COLO829 (cell line): Measurements from ENCODE around the gene WWC1.
A peak's percentile ranks its signal among the peaks of the same experiment; 100 is the strongest.
"Not testable (repeated sequence)": the region's sequence is repeated elsewhere in the genome, so short reads cannot be mapped to it uniquely, and the experiment has no call there.

ENCODE experiments used
- DNase-seq: peaks from one replicate; pipeline ENCODE4 v3.0.0; 2012; ENCODE audit warnings: low spot score

The WWC1 gene

DNA sequence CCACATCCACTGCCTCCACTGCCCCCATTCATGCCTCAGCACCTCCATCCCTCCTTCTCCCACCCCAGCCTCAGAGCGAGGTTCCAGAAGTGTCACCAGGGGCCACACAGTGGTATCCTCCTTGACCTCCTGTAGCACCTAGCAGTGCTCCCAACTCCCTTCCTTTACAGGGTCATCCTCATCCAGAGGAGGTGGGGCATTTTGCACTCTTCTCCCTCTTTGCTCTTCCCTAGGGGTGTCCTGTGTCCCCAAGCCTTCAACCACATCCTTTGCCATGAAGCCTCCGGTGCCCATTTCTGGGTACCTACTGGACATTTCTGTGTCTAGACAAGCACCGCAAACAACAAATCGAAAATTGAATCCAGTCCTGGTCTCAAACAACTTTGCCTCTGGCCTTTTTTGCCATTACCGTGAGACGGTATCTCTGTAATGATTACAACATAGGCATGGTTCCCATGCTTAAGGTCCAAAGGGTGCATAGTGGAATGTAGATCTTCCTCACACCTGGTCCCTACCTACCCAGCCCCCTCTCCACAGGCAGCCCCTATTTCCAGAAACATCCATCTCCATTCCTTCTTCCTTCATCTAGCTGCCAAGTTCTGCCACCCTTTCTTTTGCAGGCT, 17.6 kb downstream of the WWC1 start:
- no peak for DNase-seq

DNA sequence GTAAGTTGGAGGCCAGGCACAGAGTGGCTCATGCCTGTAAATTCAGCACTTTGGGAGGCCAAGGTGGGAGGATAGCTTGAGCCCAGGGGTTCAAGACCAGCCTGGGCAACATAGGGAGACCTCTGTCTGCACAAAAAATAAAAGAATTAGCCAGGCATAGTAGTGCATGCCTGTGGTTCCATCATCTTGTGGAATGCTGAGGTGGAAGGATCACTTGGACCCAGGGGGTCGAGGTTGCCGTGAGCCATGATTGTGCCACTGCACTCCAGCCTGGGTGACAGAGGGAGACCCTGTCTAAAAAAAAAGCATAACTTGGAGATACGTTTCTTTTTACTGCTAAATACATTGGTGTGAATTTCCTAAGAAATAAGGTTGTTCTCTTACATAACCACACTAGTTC, 19.1 kb downstream of the WWC1 start:
- not testable (repeated sequence) for DNase-seq

DNA sequence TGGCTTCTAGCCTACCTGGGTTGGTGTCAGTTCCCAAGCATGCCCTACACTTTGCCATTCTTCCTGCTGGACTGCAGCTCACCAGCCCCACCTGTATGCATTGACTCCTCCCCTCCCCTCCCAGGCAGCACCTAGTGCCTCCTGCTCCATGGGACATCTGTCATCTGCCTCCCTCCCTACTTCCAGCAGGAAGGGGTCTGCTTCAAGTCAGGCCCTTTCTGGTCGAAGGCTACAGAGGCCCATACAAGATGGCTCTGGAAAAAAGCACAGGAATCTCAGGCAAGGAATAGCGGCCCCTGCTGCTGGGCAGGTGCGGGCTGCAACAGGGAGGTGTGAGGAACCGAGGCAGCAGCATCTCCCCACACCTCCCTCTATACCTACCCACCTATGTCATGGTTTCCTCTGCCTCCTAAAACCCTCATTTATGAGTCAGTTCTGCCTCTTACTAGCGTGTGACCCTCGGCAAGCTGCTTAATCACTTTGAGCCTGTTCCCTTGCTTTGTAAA, 19.7 kb downstream of the WWC1 start:
- no peak for DNase-seq

DNA sequence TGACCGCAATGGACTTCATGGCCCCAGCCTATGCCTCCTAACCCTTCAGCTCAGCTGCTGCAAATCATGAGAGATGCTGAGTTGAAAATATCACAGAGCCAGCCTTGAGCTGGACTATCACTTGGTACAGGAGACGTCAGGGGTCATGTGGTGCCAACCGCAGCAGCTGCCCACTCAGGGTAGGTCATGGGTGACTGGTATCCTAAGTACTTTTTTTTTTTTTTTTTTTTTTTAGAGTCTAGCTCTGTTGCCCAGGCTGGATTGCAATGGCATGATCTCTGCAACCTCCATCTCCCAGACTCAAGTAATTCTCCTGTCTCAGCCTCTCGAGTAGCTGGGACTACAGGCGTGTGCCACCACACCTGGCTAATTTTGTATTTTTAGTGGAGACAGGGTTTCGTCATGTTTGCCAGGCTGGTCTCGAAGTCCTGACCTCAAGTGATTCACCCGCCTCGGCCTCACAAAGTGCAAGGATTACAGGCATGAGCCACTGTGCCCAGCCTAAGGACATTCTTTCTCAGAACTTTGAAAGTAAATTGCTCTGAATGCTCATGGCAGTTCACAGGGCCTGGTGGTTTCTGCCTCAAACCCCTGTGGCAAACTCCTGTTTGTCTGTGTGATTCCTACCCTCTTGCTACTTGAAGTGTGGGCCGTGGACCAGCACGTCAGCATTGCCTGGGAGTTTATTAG, 21.3 kb downstream of the WWC1 start:
- no peak for DNase-seq

DNA sequence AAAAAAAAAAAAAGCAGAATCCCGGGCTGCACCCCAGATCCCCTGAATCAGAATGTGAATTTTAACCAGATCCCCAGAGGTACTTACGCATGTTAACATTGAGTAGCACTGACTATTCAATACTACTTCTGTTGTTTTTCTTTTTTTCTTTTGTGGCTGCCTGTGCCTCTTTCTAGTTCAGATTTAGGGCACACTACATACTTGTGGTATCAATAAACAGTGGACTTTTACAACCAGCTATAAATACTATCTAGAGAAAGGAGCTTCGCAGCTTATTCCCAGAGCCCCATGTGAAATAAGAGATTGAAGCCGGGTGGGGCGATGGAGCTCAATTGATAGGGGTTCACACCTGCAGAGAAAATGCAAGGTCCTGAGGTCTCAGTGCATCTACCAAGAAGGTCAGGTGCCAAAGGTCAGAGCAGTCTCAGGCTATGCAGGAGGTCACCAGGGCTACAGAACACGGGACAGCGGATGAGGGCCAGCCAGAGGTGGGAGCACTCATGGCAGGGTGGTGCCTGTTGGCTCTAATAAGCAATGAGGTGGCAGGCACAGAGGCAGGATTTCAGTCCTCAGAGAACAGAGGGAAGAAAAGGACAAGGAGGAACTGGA, 22.3 kb downstream of the WWC1 start:
- DNase-seq: no peak

DNA sequence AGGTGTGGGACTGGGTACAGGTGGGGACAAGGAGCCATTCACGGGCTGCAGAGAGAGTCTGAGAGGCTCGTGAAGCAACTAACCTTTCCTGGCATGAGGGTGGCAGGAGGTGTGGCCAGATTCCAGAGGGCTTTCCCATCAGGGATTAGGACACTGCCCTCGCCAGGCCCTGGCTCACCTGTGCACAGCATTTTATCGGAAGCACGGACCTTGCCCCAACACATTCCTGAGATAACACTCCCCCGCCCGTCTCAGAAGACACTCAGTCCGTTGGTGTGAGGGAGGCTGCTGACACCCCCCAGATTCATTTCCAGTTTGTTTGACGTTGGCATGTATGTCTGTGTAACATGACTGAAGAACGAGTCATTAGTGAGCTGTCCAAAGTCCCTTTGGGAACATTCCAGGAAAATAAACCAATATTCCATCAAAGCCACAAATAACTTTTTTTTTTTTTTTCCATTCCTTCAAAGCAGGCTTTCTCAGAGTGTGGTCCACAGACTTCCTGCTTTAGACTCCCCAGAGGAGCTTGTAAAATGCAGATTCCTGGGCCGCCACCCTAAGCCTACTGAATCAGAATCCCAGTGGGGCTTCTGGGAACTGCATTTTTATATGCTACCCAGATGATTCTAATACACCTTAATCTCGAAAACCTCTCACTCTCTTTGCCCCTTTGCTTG, 23.4 kb downstream of the WWC1 start:
- no peak for DNase-seq

DNA sequence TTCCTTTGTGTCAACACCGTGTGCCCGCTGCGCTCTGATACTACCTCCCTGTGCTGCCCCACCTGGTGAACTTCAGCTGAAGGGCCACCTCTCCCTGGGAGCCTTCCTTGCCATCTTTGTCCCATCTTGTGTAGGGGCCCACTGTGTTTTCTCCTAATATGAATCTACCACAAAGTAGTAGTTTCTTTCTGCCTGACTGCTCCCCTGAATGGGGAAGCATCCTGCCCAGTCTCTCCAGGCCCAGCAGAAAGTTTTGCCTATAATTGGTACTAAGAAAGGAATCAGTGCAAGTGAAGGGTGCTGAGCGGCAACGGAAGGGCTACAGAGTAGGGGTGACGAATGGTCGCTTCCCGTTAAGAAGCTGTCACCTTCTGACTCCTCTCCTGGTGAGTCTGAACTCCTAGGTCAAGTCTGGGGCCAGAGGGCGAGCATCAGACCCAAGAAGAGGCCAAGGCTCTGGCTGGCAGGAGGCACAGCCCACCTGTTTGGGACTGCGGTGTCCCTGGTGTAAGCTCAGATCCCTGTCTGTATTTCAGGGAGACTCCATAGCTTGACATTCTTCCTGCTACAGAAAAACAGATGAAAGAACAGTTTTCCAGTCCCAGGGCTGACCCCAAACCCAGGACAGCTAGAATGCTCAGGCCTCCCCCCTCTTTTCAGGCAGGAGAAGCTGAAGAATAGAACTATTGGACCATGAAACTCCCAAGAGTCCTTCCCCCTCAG, 24.1 kb downstream of the WWC1 start:
- no peak for DNase-seq

DNA sequence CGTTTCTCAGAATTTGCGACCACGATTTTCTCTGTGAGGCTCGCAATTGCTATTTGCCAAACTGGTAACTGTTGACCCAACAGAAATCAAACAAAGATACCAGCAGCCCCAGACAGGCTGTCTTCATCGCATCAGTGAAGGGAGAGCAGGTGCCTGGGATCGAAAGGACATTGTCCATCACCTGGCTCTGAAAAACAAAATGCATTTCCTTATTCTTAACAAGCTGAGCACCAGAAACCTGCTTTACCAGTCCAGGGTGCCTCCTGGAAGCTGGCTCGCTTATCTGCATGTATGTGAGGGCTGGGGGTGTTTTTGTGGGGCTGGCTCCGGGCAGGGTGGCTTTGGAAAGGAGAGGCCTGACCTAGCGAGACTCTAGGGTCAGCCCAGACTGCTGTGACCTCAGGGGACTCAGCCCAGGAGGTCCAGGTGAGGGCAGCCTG, 24.7 kb downstream of the WWC1 start:
- no peak for DNase-seq

DNA sequence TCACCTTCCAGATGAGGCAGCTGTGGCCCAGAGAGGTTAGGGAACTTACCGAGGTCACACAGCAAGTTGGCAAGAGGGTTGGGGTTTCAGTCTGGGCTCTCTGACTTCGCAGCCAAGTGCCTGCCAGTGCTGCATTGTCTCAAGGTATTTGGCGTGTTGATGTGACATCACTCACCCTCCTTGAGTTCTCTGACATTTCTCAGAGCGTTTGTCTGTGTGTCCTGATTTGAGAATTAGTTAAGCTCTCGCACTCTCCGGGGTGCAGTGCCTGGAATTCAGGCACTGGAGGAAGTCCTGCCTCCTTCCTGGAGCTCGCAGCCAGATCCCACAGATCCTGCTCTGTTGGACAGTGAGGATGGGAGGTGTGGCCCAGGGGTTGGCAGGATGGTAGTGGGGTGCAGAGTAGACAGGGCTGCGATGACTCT, 25.7 kb downstream of the WWC1 start:
- DNase-seq: no peak

DNA sequence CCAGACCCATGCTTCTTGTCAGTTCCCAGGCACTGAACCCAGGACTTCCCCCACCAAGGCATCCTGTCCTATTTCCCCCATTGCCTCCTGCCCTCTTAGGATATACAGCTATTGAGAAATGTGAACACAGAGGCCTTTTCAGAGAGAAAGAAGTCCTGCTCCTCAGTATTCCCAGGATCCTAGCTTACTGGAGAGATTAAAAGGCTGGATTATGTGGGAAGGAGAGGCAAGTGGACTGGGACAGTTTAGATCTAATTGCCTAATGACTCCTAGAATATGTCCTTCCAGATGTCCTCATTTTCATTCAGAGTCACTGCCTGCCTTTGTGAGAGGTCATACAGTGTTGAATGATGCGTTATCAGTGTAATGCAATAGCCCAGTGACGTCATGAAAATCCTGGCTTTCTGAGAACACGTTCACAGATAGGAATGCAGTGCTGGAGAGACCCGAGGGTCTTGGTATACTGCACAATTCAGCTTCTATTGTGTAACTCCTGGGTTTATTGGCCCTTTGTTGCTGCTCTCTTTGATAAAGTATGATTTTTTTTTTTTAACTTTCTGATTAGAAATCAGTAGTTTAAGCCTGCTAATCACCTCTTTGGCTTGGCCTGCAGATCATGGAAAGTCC, 26.2 kb downstream of the WWC1 start:
- peak; percentile 50 for DNase-seq

DNA sequence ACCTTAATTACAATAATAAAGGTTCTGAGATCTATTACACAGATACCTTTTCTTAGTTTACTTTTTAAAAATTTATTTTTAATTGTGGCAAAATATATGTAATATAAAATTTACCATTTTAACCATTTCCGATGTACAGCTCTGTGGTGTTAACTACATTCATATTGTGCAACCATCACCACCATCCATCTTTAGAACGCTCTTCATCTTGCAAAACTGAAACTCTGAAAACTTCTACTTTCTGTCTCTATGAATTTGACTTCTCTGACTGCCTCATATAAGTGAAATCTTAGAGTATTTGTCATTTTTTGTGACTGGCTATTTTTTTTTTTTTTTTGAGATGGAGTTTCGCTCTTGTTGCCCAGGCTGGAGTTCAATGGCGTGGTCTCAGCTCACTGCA, 26.8 kb downstream of the WWC1 start:
- no peak for DNase-seq

DNA sequence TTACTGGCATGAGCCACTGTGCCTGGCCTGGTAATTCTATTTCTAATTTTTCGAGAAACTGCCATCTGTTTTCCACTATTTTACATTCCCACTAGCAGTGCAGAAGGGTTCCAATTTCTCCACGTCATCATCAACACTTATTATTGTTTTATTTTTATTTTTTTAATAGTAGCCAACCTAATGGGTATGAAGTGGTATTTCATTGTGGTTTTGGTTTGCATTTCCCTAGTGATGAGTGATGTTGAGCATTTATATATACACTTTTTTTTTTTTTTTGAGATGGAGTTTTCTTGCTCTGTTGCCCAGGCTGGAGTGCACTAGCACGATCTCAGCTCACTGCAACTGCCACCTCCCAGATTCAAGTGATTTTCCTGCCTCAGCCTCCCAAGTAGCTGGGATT, 28.3 kb downstream of the WWC1 start:
- no peak for DNase-seq

DNA sequence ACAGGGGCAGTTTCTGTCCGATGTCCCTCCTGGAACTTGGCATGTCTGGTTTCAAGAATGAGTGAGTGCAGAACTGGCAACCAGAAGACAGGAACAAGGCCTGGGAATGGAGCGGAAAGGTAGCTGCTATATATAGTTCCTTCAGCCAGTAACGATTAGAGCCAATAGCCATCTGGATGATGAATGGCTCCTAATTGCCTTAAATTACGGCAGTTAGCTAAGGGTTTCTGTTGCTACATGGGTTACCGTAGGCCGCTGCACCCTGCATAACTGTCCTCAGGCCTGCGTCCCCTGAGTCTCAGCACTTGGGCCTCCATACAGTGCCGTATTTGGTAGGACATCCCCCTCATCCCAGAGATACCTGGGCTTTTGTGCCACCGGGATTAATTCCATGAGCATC, 29.4 kb downstream of the WWC1 start:
- DNase-seq: no peak

DNA sequence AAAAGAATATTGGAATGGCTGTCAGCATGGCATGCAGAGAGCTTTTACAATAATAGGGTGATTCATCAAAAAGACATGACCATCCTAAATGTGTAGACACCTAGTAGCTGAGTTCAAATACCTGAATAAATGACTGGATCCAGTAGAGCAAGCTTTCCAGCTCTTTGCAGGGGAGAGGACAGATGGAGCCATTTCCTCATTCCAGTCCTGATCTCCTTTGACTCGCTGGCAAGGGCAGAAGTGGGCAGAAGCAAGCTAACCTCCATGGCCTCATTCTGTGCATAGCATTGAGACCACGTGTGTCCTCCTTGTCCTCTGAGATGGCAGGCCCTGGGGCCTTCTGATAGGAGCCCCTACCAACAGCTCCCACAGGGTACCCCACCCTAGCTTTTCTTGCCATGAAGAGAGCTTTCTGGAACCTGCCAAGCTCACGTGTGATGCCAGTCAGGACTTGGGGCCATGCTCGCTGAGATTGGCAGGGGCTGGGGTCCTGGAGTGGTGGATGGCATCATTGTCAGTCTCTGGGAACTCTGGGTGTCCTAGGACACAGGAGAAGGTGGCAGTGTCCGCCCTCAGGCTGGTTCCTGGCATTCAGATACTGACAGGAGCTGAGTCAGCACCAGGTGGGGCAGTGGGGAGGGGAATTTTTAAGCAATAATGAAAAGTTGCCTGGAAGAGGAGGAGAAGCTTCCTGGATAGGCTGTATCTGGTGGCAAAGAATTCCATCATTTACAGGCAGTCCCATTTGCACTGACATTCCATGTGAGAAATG, 33.6 kb downstream of the WWC1 start:
- DNase-seq: no peak

DNA sequence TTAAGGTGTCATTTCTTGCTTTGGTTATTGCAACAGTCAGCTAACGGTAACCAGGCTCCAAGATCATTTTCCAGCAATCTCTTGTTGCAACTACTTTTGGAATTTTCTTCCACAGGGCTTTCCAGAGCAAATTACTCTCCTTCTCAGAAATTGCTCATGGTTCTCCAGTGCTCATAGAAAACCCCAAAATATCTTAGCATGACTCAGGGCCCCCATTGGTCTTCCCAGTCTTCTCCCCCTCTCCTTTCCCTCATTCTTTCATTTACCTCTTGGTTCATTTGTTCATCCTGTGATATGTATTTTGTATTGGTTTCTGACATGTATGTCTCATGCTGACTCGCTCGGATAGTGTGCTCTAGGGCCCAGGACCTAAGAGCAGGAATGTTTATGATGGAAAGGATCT, 35.6 kb downstream of the WWC1 start:
- no peak for DNase-seq

DNA sequence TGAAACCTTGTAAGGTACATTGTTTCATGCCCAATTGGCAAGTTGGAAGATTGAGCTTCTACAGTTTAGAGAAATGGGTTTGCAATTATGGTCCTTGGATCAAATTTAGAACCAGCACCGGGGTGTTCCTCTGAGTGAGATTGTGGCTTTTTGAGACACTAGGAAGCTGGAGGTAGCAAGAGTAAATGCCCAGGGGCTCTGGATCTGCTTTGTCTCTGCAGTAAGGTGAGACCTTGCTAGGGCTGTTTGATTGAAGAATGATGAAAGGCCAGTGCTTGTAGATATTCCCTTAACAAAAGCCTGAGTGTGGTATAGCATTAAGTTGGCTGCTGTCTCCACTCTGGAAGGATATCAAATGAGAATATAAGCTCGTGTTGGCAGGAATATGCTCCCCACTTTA, 36.0 kb downstream of the WWC1 start:
- DNase-seq: no peak

DNA sequence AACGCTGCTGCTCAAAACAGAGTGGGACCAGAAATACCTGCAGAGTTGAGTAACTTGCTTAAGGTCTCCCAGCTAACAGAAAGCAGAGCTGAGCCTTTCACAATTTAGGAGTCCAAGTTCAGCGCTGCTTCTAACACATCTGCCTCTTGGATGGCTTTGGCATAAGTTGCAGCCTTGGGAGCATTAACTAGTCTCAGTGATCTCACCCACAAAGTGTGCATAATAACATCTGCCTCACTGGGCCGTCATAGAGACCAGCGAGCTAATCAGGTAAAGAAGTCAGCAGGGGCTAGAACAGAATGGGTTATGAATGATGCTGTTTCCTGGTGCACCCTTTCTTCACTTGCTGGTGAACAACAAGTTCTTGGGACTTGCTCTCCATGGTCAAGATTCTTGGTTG, 36.5 kb downstream of the WWC1 start:
- no peak for DNase-seq

DNA sequence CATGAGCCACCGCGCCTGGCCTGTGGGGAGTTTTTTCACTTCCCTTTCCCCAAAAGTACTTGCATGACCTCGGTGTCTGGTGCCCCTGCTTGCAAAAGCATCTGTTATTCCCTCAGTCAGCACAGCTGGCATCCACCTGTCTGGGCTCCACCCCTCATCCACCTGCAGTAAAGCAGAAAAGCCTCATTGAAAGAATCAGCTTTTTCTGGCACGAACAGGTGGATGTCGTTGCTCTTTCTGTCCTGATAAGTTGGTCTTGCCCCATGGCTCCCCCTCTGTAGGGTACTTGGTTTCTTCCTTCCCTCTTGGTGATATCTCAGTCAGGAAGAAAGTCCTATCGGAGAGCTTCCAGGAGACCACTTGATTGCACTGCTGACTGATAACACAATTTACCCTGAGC, 37.4 kb downstream of the WWC1 start:
- DNase-seq: no peak

DNA sequence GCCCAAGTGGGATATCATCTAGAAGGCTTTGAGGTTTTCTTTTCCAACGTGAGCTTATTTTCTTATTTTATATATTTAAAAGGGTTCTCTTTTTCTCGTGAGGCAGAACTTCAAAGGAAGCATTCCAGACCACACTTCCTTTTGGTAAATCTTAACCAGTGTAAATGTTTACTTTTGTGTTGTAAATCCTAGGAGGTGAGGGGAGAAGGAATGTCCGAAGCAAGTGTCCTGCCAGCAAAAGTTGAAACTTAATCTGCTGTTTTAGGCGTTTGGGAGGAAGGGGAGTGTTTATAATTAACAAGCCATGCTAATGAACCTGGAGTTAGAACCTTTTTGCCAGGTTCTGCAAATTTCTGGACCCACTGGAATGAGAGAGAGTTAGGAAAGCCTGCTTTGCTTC, 37.9 kb downstream of the WWC1 start:
- DNase-seq: no peak

DNA sequence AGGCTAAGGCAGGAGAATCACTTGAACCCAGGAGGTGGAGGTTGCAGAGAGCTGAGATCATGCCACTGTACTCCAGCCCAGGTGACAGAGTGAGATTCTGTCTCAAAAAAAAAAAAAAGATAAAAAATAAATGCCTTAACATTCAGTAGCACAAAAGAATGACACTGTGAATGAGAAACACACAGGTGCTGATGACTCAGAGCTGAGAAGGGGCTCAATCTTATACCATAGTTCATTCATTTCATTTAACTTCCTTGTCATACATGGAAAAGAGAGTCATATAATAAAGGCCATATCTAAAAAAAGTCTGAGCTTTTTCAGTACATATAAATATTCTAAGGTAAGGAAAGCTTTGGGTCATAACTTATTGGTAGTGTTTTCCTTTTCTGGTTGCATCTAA, 40.6 kb downstream of the WWC1 start:
- DNase-seq: no peak

DNA sequence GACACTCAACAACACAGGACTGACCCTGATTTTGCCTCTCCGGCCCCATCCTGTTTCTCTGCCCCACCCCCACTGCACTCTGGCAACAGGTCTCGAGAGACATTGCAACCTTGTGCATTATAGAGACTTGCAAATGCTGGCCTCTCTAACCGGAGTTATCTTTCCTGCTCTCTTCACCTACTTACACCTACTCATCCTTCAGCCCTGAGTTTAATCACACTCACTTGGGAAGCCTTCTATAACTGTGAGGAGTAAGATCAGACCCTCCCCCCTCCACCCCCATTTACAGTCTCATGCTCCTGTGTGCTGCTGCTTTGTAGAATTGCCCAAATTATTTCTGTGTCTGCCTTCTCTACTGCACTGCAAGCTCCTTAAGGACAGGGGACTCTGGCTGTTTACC, 42.8 kb downstream of the WWC1 start:
- no peak for DNase-seq
